PC-3 (cell line): ENCODE data around the gene FBXO42. TPM values are rescaled to one million over a fixed set of nuclear protein-coding genes. Genes with fewer than 3 reads are reported as not detected.

Source experiments
- ATAC-seq: fragments of 200-7000 bp; cut with Tn5 transposase; 2 replicates; pipeline ENCODE4 v1.9.1; 2020; ENCODE audit warnings: mild to moderate bottlenecking, moderate library complexity
- BruUV-seq: library from RNA; stranded (reverse); fragments of 400-500 nt; replicated peaks from 2 replicates; lab custom pipeline; 2021; lab: Mats Ljungman, UMichigan
- CTCF ChIA-PET: fragments of 300-600 bp; sonication (Branson Sonifier 250); formaldehyde crosslinking; loops from one replicate; lab custom pipeline; 2022; ENCODE audit warnings: antibody characterized with exemption; lab: Charles Lee
- POLR2A ChIA-PET: fragments of 300-600 bp; sonication (Branson Sonifier 250); formaldehyde crosslinking; loops from one replicate; lab custom pipeline; 2022; ENCODE audit warnings: antibody characterized with exemption; ENCODE audit not compliant: unreplicated experiment; lab: Charles Lee
- DNase-seq: peaks from one replicate; pipeline ENCODE4 v3.0.0-alpha.2; 2015
- H2AFZ ChIP-seq: fragments of 300-600 bp; sonication (generic); 2 replicates; pipeline ENCODE4 v1.6.0; 2016; ENCODE audit warnings: antibody characterized with exemption, low read length
- H3F3A ChIP-seq: fragments of 300-600 bp; sonication (generic); one replicate; pipeline ENCODE4 v1.6.0; 2017; ENCODE audit warnings: antibody characterized with exemption, low read length, control low read depth, mild to moderate bottlenecking; ENCODE audit not compliant: unreplicated experiment
- H3K27ac ChIP-seq: fragments of 300-600 bp; sonication (generic); 2 replicates; pipeline ENCODE4 v1.5.1; 2016; ENCODE audit warnings: mild to moderate bottlenecking, low read length
- H3K27me3 ChIP-seq: fragments of 300-600 bp; sonication (generic); 2 replicates; pipeline ENCODE4 v1.6.1; 2016; ENCODE audit warnings: low read length, mixed read lengths
- H3K36me3 ChIP-seq: fragments of 300-600 bp; sonication (generic); 2 replicates; pipeline ENCODE4 v1.6.1; 2016; ENCODE audit warnings: low read depth, mixed run types, low read length, mixed read lengths
- H3K4me1 ChIP-seq: fragments of 300-600 bp; sonication (generic); 2 replicates; pipeline ENCODE4 v1.5.1; 2016; ENCODE audit warnings: low read length; ENCODE audit not compliant: insufficient read depth
- H3K4me2 ChIP-seq: fragments of 300-600 bp; sonication (generic); 2 replicates; pipeline ENCODE4 v1.6.0; 2016; ENCODE audit warnings: low read length
- H3K4me3 ChIP-seq: fragments of 300-600 bp; sonication (generic); 2 replicates; pipeline ENCODE4 v1.5.1; 2016; ENCODE audit warnings: mild to moderate bottlenecking, low read length, mixed read lengths
- H3K79me2 ChIP-seq: fragments of 300-600 bp; sonication (generic); 2 replicates; pipeline ENCODE4 v1.6.1; 2017; ENCODE audit warnings: low read length, mixed read lengths
- H3K9ac ChIP-seq: fragments of 300-600 bp; sonication (generic); 2 replicates; pipeline ENCODE4 v1.6.0; 2016; ENCODE audit warnings: mild to moderate bottlenecking, low read length
- H3K9me2 ChIP-seq: fragments of 300-600 bp; sonication (generic); replicated peaks from 2 replicates; pipeline ENCODE4 v1.6.1; 2016; ENCODE audit warnings: mixed run types, low read length, mixed read lengths
- H3K9me3 ChIP-seq: fragments of 300-600 bp; sonication (generic); 2 replicates; pipeline ENCODE4 v1.6.1; 2016; ENCODE audit warnings: low read length, mixed read lengths
- H4K20me1 ChIP-seq: fragments of 300-600 bp; sonication (generic); 2 replicates; pipeline ENCODE4 v1.6.1; 2016; ENCODE audit warnings: low read length, mixed read lengths
- CTCF ChIP-seq: fragments of 300-600 bp; sonication (generic); conservative IDR thresholded peaks from 2 replicates; pipeline ENCODE4 v1.5.1; 2017; ENCODE audit warnings: antibody characterized with exemption, low read depth, mild to moderate bottlenecking, low read length
- EZH2 ChIP-seq: fragments of 300-600 bp; sonication (generic); IDR thresholded peaks from one replicate; pipeline ENCODE4 v1.6.1; 2017; ENCODE audit warnings: antibody characterized with exemption, mild to moderate bottlenecking, low read length; ENCODE audit not compliant: unreplicated experiment
- EZH2phosphoT487 ChIP-seq: fragments of 300-600 bp; sonication (generic); IDR thresholded peaks from 2 replicates; pipeline ENCODE4 v1.6.1; 2018; ENCODE audit warnings: mild to moderate bottlenecking, antibody characterized with exemption, low read length, borderline replicate concordance
- intact Hi-C: fragments of 100-400 bp; cut with micrococcal nuclease; formaldehyde crosslinking; loops from 2 replicates; pipeline ENCODE4 v1.9.0; 2023
- total RNA-seq: library from RNA; depleted of rRNA; stranded (reverse); fragments of >200 nt; gene quantifications from 2 replicates; pipeline ENCODE4 v1.2.3, GENCODE V29; 2014

Gene FBXO42
- total RNA-seq, 1 experiment from 2014 or later: 16.0 TPM

DNA sequence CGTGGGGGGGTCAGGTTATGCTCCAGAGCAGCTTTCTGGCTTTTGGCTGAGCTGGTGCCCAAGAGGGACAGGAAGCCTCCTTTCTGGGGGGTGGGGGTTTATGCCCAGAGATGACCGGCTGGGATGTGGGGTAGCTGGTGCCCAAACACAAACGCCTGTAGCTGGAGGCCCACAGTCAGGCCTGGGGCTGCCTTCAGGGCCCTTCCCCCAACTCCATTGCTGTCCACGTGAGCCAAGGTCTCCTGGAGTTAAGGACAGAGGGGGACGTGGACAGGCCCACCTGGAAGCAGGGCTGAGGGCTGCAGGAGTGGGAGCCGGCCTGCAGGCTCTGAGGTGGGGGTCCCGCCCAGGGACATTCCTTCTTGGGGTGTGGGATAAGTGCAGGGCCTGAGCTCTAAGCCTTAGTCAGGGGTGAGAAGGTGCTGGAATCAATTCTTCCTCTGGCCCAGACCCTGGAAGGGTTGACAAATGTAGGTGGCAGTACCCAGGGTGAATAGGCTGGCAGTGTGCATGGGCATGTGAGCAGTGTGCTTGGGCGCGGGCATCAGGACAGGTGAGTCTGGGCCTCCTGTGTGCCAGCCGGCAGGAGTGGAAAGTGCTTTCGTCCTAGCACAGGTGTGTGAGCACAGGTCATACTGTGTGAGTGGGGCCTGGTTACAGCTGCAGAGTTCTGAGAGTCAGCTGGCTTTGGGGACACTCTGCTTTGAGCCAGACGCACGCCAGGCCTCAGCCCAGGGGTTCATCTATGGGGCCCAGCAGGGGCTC is 122.1 kb downstream of the FBXO42 start:
- Histone ChIP-seq H3K79me2 (no peaks in the 10 kb centered on the region), H4K20me1 (no peaks in the 10 kb centered on the region), H3K27me3 (no peaks in the 10 kb centered on the region), H3K9me3 (no peaks in the 10 kb centered on the region), H3K9me2 (no peaks in the 10 kb centered on the region), H3K27ac (no peak overlapping the region), H3K4me1 (no peaks in the 10 kb centered on the region), H3K9ac (no peak overlapping the region), H3K4me3 (no peak overlapping the region), H3K36me3 (no peaks in the 10 kb centered on the region), H3F3A (no peaks in the 10 kb centered on the region), H3K4me2 (no peak overlapping the region), H2AFZ (no peak overlapping the region)
- TF ChIP-seq EZH2phosphoT487 (no peak), CTCF (no peak), EZH2 (no peak)
- POLR2A ChIA-PET: interaction anchor here (0.6 kb wide), 1 partner anchor 35 kb away, joined by 3 read pairs; no protein-coding TSS in a partner anchor
- no peak for DNase-seq
- no TSS peak for BruUV-seq
- intact Hi-C loops: no loop called here
- CTCF ChIA-PET: no interaction called here
- no peak for ATAC-seq

- H3K9ac ChIP-seq: no peak overlapping the region
- H3K4me3 ChIP-seq: no peak overlapping the region
Measured at GRCh38 chr1:16226490-16227179, 125.6 kb downstream of the FBXO42 start.

GRCh38 chr1:16226129-16226489 is 126.2 kb downstream of the FBXO42 start:
- no peaks in the 10 kb centered on the region for H3K9me3 ChIP-seq
- H3K4me2 ChIP-seq: no peak overlapping the region
- no peak overlapping the region for H3K4me3 ChIP-seq
- no peak for DNase-seq
- no peaks in the 10 kb centered on the region for H3K27me3 ChIP-seq
- H3K27ac ChIP-seq: no peak overlapping the region
- no peaks in the 10 kb centered on the region for H3K4me1 ChIP-seq
- ChIA-PET CTCF (no interaction called here), POLR2A (interaction anchor here (0.7 kb wide), 1 partner anchor 130 kb away, joined by 3 read pairs; no protein-coding TSS in a partner anchor)
- no peaks in the 10 kb centered on the region for H4K20me1 ChIP-seq
- no peaks in the 10 kb centered on the region for H3F3A ChIP-seq
- no peak overlapping the region for H2AFZ ChIP-seq
- no peak overlapping the region for H3K9ac ChIP-seq
- intact Hi-C loops: no loop called here
- BruUV-seq: no TSS peak
- H3K79me2 ChIP-seq: no peaks in the 10 kb centered on the region
- TF ChIP-seq EZH2: no peak
- no peak for TF ChIP-seq EZH2phosphoT487
- no peak for TF ChIP-seq CTCF
- H3K9me2 ChIP-seq: no peaks in the 10 kb centered on the region
- H3K36me3 ChIP-seq: no peaks in the 10 kb centered on the region
- ATAC-seq: no peak

More at GRCh38 chr1:16226490-16227179, 125.6 kb downstream of the FBXO42 start:
- H3K36me3 ChIP-seq: no peaks in the 10 kb centered on the region
- no TSS peak for BruUV-seq
- ChIA-PET CTCF (no interaction called here), POLR2A (interaction anchor here (0.7 kb wide), 1 partner anchor 130 kb away, joined by 3 read pairs; no protein-coding TSS in a partner anchor)
- no peaks in the 10 kb centered on the region for H3K27me3 ChIP-seq
- no peaks in the 10 kb centered on the region for H3K9me2 ChIP-seq
- intact Hi-C loops: no loop called here
- ATAC-seq (no peak), DNase-seq (no peak)
- H2AFZ ChIP-seq: no peak overlapping the region
- no peak for TF ChIP-seq EZH2phosphoT487
- H3F3A ChIP-seq: no peaks in the 10 kb centered on the region
- no peaks in the 10 kb centered on the region for H3K79me2 ChIP-seq
- H3K4me2 ChIP-seq: no peak overlapping the region
- no peaks in the 10 kb centered on the region for H3K4me1 ChIP-seq
- H3K27ac ChIP-seq: no peak overlapping the region
- no peaks in the 10 kb centered on the region for H3K9me3 ChIP-seq
- no peaks in the 10 kb centered on the region for H4K20me1 ChIP-seq
